Liver (tissue), 9 donors: ENCODE results near the gene FIG4. TPM values are rescaled to one million over a fixed set of nuclear protein-coding genes. Genes with fewer than 3 reads are reported as not detected.
"Not testable (repeated sequence)": the region's sequence is repeated elsewhere in the genome, so short reads cannot be mapped to it uniquely, and the experiment has no call there.

Source experiments
- DNase-seq: peaks from one replicate; pipeline ENCODE4 v3.0.0-alpha.2; 2017; ENCODE audit warnings: low spot score
- H3K27ac ChIP-seq, 2 donors: one replicate each; pipeline ENCODE4 v1.7.0; 2013; ENCODE audit warnings: inconsistent platforms in 2 of 2, low read length in 2 of 2, control low read depth in 1 of 2, low read depth in 1 of 2, mild to moderate bottlenecking in 1 of 2
- H3K27me3 ChIP-seq, 4 donors: one replicate each; pipeline versions ENCODE4 v1.6.1 to v1.7.0; 2013; ENCODE audit warnings: low read length in 3 of 4, inconsistent platforms in 1 of 4, mild to moderate bottlenecking in 1 of 4, moderate library complexity in 1 of 4; ENCODE audit not compliant: control insufficient read depth in 4 of 4, insufficient read depth in 4 of 4
- H3K36me3 ChIP-seq, 4 donors: one replicate each; pipeline versions ENCODE4 v1.6.1 to v1.7.0; 2013; ENCODE audit warnings: low read length in 3 of 4, mild to moderate bottlenecking in 3 of 4, low read depth in 1 of 4, moderate library complexity in 1 of 4; ENCODE audit not compliant: control insufficient read depth in 4 of 4, insufficient read depth in 3 of 4
- H3K4me1 ChIP-seq, 4 donors: one replicate each; pipeline versions ENCODE4 v1.6.1 to v1.7.0; 2013; ENCODE audit warnings: low read length in 3 of 4, mild to moderate bottlenecking in 3 of 4, moderate library complexity in 1 of 4; ENCODE audit not compliant: control insufficient read depth in 4 of 4, insufficient read depth in 4 of 4
- H3K4me3 ChIP-seq, 3 donors: one replicate each; pipeline versions ENCODE4 v1.6.1 to v1.7.0; 2013; ENCODE audit warnings: low read length in 3 of 3, control low read depth in 1 of 3, low read depth in 1 of 3, mild to moderate bottlenecking in 1 of 3
- H3K9ac ChIP-seq, 2 donors: one replicate each; pipeline ENCODE4 v1.7.0; 2013; ENCODE audit warnings: low read length in 2 of 2, mild to moderate bottlenecking in 2 of 2, moderate library complexity in 2 of 2, control low read depth in 1 of 2, low read depth in 1 of 2
- H3K9me3 ChIP-seq, 4 donors: one replicate each; pipeline versions ENCODE4 v1.6.1 to v1.7.0; 2013; ENCODE audit warnings: low read length in 3 of 4; ENCODE audit not compliant: control insufficient read depth in 4 of 4
- EGR1 ChIP-seq, 2 donors: IDR thresholded peaks; 2 replicates each; pipeline ENCODE4 v1.6.1; 2016 to 2018; ENCODE audit warnings: antibody characterized with exemption in 2 of 2, low read depth in 2 of 2
- FOXA2 ChIP-seq: IDR thresholded peaks from 2 replicates; pipeline ENCODE4 v1.6.1; 2016; ENCODE audit warnings: antibody characterized with exemption
- GABPA ChIP-seq, 2 donors: IDR thresholded peaks in 1 of 2; conservative IDR thresholded peaks in 1 of 2; 2 replicates each; pipeline ENCODE4 v1.6.1; 2016; ENCODE audit warnings: antibody characterized with exemption in 2 of 2, mild to moderate bottlenecking in 1 of 2, moderate library complexity in 1 of 2
- HNF4A ChIP-seq, 2 donors: conservative IDR thresholded peaks; 2 replicates each; pipeline ENCODE4 v1.6.1; 2016; ENCODE audit warnings: antibody characterized with exemption in 2 of 2, mild to moderate bottlenecking in 2 of 2
- HNF4G ChIP-seq: IDR thresholded peaks from 2 replicates; pipeline ENCODE4 v1.6.1; 2016; ENCODE audit warnings: antibody characterized with exemption
- JUND ChIP-seq, 2 donors: IDR thresholded peaks; 2 replicates each; pipeline ENCODE4 v1.6.1; 2016; ENCODE audit warnings: antibody characterized with exemption in 2 of 2
- NR2F2 ChIP-seq: IDR thresholded peaks from 2 replicates; pipeline ENCODE4 v1.6.1; 2016; ENCODE audit warnings: antibody characterized with exemption
- RXRA ChIP-seq, 2 donors: IDR thresholded peaks; 2 replicates each; pipeline ENCODE4 v1.6.1; 2017 to 2018; ENCODE audit warnings: antibody characterized with exemption in 2 of 2, mild to moderate bottlenecking in 1 of 2
- SP1 ChIP-seq: IDR thresholded peaks from 2 replicates; pipeline ENCODE4 v1.6.1; 2018; ENCODE audit warnings: antibody characterized with exemption, mild to moderate bottlenecking
- YY1 ChIP-seq: IDR thresholded peaks from 2 replicates; pipeline ENCODE4 v1.6.1; 2016; ENCODE audit warnings: antibody characterized with exemption, mild to moderate bottlenecking
- WGBS: extraction: QIAGEN DNeasy Blood & Tissue Kit; methylation state at CpG from one replicate; pipeline ENCODE4 v1.1.7; 2013; 5-methylcytosine and 5-hydroxymethylcytosine counted together
- polyA plus RNA-seq, 2 donors: library from polyadenylated mRNA; stranded (reverse) in 1 of 2; unstranded in 1 of 2; fragments of 200-250 nt in 1 of 2; fragments of >200 nt in 1 of 2; fragmentation: Nextera tagmentation in 1 of 2; extraction: Ambion mirVana in 1 of 2; gene quantifications; one replicate each; pipeline versions ENCODE4 v1.2.1 to v1.2.3, GENCODE V29; 2013 to 2015
- total RNA-seq, 2 donors: library from RNA; depleted of rRNA; stranded (reverse); fragments of >200 nt; gene quantifications; one replicate each; pipeline ENCODE4 v1.2.3, GENCODE V29; 2014
- TF ChIP-seq, protein P1 (sequence below): IDR thresholded peaks from 2 replicates; pipeline ENCODE4 v1.6.1; 2016; ENCODE audit warnings: antibody characterized with exemption
- TF ChIP-seq, protein P2 (sequence below): IDR thresholded peaks from 2 replicates; pipeline ENCODE4 v1.6.1; 2016; ENCODE audit warnings: antibody characterized with exemption
- TF ChIP-seq, protein P3 (sequence below): fragments of 150-350 bp; IDR thresholded peaks from 2 replicates; pipeline ENCODE4 v1.5.1; 2017; ENCODE audit warnings: improper control_type of control experiment, low read depth, low read length; ENCODE audit not compliant: missing input control
- TF ChIP-seq, protein P4 (sequence below): IDR thresholded peaks from 2 replicates; pipeline ENCODE4 v1.6.1; 2016; ENCODE audit warnings: antibody characterized with exemption
- donor health status: healthy.
- donor health status: healthy.
- donor health status: healthy.
- donor health status: healthy.
- donor health status: healthy.

FIG4 gene
- total and polyA plus RNA-seq, 4 donors = 3.4 to 8.7 (median 4.6) TPM

DNA sequence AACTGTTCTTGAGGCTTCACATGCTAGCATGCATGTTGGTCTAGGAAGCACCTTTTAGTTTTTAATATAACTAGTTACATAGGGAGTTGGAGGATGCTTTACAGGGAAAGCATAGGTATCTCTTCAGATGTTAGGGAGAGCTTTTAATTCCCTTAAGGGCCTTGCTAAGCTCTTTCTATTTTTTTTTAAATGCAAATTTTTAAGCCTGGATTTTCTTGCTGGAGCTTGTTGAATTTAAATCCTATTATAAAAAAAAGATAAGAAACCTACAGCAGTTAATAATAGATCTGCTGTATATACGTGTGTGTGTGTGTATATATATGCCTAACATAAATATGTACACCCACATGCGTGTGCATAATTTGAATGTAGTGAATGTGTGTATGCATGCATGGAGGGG lies 79.0 kb downstream of the FIG4 start:
- Histone ChIP-seq H3K9me3 (no peaks in the 10 kb centered on the region), H3K4me1 (peaks cover 0 to 5% (median 1%) of the 10 kb centered on the region in 4 donors), H3K27me3 (no peaks in the 10 kb centered on the region), H3K9ac (no peak overlapping the region), H3K4me3 (no peak overlapping the region), H3K36me3 (peaks cover 0 to 6% (median 1%) of the 10 kb centered on the region in 4 donors), H3K27ac (no peak overlapping the region)
- 94% methylated on average over 2 of the region's 2 CpGs for WGBS
- TF ChIP-seq SP1 = no peak
- TF ChIP-seq HNF4A (conservative IDR thresholded peaks at IDR 0.05) = no peak
- TF ChIP-seq FOXA2 = no peak
- TF ChIP-seq, protein P1, sequence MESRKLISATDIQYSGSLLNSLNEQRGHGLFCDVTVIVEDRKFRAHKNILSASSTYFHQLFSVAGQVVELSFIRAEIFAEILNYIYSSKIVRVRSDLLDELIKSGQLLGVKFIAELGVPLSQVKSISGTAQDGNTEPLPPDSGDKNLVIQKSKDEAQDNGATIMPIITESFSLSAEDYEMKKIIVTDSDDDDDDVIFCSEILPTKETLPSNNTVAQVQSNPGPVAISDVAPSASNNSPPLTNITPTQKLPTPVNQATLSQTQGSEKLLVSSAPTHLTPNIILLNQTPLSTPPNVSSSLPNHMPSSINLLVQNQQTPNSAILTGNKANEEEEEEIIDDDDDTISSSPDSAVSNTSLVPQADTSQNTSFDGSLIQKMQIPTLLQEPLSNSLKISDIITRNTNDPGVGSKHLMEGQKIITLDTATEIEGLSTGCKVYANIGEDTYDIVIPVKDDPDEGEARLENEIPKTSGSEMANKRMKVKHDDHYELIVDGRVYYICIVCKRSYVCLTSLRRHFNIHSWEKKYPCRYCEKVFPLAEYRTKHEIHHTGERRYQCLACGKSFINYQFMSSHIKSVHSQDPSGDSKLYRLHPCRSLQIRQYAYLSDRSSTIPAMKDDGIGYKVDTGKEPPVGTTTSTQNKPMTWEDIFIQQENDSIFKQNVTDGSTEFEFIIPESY = no peak
- no peak for TF ChIP-seq YY1
- no peak for TF ChIP-seq EGR1 (IDR thresholded peaks at IDR 0.05; ENCODE audit: low read depth in 2 of 2)
- no peak for TF ChIP-seq NR2F2
- no peak for DNase-seq

DNA sequence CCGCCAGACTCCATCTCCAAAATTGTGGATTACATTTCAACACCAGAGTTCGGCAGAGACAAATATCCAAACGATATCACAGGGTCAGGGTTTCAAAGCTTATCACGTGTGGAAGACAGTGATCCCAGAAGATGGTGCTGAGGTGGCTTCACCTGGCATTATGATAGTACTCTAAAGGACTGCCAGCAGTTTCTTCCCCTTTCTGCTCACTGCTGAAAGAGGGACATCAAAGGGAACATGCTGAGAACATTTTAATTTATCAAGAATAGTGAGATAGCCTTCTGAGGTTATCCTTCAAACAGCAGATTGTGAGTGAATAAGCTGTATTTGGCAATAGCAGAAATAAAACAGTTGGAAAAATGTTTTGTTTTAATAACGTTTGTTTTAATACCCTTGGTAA lies 79.7 kb downstream of the FIG4 start:
- H3K4me3 ChIP-seq = no peak overlapping the region
- H3K36me3 ChIP-seq = peaks cover 0 to 6% (median 0%) of the 10 kb centered on the region in 4 donors
- no peak for DNase-seq
- no peak overlapping the region for H3K27ac ChIP-seq
- TF ChIP-seq NR2F2 (no peak), FOXA2 (no peak), GABPA (IDR thresholded peaks at IDR 0.05 in 1 of 2, conservative IDR thresholded peaks at IDR 0.05 in 1 of 2) (no peak), HNF4G (no peak)
- TF ChIP-seq, protein P2, sequence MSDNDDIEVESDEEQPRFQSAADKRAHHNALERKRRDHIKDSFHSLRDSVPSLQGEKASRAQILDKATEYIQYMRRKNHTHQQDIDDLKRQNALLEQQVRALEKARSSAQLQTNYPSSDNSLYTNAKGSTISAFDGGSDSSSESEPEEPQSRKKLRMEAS = no peak
- TF ChIP-seq, protein P3, sequence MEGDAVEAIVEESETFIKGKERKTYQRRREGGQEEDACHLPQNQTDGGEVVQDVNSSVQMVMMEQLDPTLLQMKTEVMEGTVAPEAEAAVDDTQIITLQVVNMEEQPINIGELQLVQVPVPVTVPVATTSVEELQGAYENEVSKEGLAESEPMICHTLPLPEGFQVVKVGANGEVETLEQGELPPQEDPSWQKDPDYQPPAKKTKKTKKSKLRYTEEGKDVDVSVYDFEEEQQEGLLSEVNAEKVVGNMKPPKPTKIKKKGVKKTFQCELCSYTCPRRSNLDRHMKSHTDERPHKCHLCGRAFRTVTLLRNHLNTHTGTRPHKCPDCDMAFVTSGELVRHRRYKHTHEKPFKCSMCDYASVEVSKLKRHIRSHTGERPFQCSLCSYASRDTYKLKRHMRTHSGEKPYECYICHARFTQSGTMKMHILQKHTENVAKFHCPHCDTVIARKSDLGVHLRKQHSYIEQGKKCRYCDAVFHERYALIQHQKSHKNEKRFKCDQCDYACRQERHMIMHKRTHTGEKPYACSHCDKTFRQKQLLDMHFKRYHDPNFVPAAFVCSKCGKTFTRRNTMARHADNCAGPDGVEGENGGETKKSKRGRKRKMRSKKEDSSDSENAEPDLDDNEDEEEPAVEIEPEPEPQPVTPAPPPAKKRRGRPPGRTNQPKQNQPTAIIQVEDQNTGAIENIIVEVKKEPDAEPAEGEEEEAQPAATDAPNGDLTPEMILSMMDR = no peak
- peaks cover 0 to 5% (median 1%) of the 10 kb centered on the region in 4 donors for H3K4me1 ChIP-seq
- no peaks in the 10 kb centered on the region for H3K27me3 ChIP-seq
- WGBS = 83% methylated on average over 5 of the region's 5 CpGs
- H3K9me3 ChIP-seq = no peaks in the 10 kb centered on the region
- H3K9ac ChIP-seq = no peak overlapping the region

DNA sequence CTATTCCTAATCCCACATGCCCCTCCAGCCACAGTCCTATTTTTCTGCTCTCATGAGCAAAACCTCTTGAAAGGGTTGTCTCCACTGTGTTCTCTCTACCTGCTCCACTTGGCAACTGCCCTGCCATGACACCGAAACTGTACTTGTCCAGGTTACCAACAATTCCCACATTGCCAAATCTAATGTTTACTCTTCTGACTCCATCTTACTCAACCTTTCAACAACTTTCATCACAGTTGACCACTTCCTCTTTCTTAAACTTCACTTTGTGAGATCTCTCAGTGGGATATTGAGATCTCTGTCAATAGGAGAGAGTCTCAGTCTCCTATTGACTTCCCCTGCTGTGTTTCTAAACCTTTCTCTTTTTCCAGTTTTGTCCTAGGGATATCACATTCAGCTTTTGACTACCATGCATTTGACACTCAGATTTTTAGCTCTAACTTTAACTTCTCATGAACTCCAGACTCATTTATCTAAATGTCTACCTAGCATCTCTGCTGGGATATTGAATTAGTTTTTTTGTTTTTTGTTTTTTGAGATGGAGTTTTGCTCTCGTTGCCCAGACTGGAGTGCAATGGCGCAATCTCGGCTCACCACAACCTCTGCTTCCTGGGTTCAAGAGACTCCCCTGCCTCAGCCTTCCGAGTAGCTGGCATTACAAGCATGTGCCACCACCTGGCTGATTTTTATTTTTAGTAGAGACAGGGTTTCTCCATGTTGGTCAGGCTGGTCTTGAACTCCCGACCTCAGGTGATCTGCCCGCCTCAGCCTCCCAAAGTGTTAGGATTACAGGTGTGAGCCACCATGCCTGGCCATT lies 81.1 kb downstream of the FIG4 start:
- not testable (repeated sequence) for H3K36me3 ChIP-seq, H3K9me3 ChIP-seq, H3K9ac ChIP-seq, DNase-seq, H3K27me3 ChIP-seq, H3K4me1 ChIP-seq, H3K4me3 ChIP-seq
- TF ChIP-seq JUND (IDR thresholded peaks at IDR 0.05) = peak in 1 of 2 donors; percentile 18
- TF ChIP-seq, protein P4, sequence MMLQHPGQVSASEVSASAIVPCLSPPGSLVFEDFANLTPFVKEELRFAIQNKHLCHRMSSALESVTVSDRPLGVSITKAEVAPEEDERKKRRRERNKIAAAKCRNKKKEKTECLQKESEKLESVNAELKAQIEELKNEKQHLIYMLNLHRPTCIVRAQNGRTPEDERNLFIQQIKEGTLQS = peak; percentile 28
- TF ChIP-seq RXRA (IDR thresholded peaks at IDR 0.05) = peak in 1 of 2 donors; percentile 47
- peak in 1 of 2 donors; percentile 34 for TF ChIP-seq HNF4A (conservative IDR thresholded peaks at IDR 0.05)
- TF ChIP-seq SP1 = peak; percentile 10
- peak overlapping the region; percentile 21 to 63 for H3K27ac ChIP-seq
- WGBS = 80% methylated on average over 7 of the region's 7 CpGs
